NCI-H1694 treated with DMSO at 0.1 percent for 48 hours (cell line): ENCODE results near the gene DDX42.
"Not testable (repeated sequence)": the region's sequence is repeated elsewhere in the genome, so short reads cannot be mapped to it uniquely, and the experiment has no call there.

Experiments
- DNase-seq: peaks from one replicate; lab custom pipeline; 2025; lab: John Stamatoyannopoulos, UW

The DDX42 gene

DNA sequence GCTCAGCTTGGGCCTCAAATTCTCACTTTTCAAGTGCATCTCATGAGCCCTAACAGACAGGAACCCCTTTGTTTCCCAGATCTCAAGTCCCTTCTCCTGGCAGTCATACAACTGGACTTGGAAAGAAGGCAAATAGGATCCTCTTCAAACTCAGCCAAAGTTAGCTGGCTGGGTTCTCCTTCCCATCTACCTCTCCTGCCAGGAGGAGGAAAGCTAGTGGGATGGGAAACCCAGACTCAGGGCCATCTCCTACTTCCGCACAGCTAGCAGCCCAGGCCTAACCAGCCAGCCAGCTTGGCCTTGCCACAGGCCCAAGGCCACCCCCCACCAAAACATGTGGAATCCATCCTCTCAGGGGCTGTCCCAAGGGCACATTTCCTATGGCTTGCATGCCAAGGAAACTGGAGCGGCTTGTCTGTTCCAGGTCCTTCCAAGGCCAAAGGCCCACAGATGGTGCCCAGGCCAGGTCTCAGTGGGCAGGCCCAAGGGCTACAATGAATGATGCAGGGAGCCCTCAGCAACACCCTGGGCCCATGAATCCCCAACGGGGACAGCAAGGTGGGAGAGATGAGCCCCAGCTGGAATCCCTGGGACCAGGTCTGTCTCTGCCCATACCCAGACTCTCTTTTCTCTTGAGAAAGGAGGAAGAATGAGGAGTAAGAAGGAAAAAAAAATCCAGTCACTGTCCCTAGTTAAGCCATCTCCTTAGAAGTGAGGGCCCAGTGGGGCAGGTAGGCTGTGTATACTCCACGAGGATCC is 66.8 kb downstream of the DDX42 start:
- no peak for DNase-seq

DNA sequence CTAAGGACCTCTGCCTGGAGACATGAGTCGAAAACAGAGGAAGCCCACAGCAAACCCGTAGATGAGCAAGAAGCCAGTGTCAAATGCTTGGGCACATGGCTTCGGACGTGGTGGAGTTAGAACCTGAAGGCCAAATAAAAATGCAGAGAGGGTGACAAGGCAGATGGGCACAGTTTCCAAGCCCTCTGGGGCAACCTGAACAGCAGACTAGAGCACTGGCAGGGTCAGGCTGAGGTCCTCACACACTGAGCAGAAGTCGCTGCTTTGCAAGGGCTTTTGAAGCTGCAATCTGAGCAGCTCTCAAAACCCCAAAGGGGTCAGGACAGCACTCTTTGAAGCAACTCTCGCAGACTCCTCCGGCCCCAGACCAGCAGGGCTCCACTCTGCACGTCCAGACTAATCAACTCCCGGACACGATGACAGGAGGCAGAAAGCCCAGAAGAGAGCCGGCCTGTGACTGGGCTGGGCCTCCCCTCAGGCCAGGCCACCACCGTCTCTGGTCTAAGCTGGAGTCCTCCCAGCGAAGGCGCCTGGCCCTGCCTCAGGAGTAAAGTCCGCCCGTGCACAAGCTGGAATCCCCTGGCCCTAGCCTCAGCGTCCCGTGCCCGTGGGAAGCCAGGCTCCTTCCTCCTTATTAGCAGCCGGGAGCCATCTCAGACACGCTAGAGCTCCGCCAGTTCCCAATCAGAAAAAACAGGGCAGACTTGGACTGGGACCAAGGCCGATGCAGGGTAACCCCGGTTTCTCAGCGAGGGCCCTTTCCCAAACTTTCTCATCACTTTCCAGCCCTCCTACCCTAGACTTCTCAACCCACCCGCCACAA is 67.6 kb downstream of the DDX42 start:
- DNase-seq: no peak

DNA sequence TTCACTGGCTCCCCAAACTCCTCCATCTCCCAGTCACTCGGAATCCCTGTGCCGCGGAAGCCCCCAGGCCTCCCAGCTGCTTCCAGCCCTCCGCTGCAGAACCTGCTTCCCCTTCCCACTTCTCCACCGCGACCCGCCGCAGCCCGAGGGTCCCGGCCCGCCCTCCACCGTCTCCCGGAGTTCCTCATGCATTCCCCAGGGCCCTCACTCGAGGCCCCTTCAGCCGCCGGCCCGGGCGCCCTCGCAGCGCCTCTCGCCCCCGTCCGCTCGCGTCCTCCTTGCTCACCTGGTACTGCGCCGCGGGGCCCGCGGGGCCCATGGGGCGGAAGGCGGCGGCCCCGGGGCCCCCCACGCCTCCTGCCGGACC is 68.2 kb downstream of the DDX42 start:
- no peak for DNase-seq

DNA sequence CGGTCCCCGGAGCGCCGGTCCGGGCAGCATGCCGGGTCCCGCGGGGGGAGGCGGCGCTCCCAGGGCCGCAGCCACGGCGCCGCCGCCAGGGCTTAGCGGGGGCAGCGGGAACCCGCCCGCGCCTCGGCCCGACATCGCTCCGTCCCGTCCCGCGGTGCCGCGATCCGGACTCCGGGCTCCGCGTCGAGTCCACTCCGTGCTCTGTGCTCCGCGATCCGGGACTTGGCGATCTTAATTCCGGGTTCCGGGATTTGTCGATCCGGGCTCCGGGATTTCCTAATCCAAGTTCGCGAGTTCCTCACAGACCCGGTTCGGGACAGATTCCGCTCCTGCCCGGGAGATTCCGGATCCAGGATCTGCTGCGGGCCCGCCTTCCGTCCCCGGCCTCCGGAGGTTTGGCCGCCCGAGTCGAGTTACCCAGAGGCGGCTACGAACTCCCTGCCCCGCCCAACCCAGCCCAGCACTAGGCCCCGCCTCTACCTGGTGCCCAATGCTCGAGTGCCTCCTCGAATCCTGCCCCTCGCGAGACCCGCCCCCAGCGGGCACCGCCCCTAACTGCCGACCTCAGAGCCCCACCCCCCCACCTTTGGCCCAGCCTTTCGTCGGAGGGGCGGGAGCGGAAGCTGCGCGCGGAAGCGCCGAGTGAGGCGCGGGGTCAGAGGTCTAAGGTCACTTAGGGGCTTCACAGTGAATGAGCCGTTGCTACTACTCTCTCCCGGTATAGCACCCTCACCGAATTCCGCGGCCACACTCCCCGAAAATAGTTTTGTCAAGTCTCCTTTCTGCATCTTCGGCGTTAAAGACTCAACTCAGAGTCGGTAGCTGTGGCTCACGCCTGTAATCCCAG is 68.8 kb downstream of the DDX42 start, which contains the start of gene SMARCD2:
Gene SMARCD2, minus strand, starts transcription at position 146 of the 847 bp plus-strand sequence. Its CDS starts 11 bp downstream, at position 135.
- DNase-seq: peak; percentile 96

DNA sequence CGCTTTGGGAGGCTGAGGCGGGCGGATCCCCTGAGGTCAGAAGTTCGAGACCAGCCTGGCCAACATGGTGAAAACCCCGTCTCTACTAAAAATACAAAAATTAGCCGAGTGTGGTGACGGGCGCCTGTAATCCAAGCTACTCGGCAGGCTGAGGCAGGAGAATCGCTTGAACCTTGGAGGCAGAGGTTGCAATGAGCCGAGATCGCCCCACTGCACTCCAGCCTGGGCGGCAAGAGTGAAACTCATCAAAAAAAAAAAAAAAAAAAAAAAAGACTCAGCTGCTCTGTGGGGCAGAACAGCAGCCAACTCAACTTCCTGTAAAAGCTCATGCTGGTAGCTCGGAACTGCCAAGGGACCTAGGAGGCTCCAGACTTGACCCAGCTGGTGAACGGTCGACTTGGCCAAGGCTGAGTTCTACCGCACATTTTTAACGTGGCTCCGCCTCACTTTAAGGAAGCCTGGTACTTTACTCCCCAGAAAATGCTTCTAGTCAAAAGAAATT is 69.5 kb downstream of the DDX42 start:
- DNase-seq: not testable (repeated sequence)

DNA sequence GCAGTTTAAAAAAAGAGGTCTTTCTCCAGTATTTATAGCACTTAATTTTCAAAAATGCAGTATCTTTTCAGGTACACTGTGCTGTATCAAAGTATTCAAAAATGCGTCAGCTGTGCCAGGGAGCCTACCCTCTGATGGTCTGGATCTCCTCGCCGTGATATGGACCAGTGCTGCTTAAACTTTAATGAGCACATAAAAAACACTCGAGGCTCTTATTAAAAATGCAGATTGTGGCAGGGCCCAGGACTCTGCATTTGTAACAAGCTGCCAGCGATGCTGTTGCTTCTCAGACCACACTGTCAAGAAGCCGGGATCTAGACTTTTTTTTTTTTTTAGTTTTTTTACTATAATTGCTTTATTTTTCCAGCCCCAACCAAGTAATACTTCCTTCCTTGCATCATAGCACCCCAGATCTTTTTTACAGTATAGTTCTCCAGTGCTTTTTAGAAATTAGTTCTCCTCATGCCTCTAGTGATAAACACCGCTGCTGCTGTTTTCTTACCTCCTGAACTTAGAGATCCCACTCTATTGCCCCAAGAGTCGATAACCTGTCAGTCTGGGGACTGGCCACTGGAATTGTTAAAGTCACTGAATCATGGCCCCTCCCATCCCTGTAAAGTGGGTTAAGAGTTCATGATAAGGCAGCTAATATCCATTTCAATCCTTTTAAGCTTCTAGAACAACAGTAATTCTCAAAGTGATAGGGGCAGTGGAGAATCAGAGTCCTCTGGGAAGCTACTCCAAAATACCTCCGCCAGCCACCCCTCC is 70.1 kb downstream of the DDX42 start:
- no peak for DNase-seq

DNA sequence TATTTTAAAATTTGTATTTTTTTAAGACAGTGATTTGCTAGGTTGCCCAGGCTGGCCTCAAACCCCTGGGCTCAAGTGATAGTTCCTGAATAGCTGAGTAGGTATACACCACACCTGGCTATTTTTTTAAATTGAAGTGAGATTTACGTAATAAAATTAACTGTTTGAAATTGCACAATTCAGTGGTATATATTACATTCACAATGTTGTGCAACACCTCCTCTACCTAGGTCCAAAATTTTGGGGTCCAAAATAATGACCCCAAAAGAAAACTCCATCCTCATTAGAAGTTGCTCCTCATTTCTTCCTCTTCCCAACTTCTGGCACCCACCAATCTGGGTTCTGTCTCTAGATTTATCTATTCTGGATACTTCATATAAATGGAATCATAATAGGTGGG is 71.5 kb downstream of the DDX42 start:
- DNase-seq: no peak

DNA sequence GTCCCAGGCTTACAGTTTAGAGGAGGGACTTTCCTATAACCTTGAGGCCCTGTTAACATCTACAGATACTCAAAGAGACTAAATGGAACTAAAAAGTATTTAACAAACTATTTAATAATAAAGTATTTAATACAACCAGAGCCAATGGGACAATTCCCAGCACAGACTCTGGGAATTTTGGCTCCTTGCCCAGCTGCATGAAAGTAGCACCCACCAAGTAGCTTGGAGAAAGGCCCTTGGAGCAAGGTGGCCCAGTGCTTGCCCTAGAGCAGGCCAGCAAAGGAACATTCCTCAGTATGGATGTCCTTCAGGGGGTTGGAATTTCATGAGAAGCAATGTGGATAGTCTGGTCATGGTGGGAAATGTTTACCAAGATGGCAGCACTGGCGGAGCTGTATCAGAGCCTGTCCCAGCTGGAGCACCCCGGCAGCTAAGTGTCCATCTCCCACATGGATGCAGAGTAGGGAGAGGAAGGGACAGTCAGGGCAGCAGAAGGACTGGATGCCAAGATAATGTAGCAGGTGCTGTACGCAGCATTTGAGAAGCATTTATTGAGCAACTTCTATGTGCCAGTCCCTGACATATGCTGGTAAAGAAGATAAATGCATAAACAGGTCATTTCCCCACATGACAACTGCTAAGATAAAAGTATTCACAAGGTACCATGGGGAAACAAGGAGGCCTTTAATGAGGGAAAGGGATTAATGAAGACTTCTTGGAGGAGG is 73.7 kb downstream of the DDX42 start:
- no peak for DNase-seq

DNA sequence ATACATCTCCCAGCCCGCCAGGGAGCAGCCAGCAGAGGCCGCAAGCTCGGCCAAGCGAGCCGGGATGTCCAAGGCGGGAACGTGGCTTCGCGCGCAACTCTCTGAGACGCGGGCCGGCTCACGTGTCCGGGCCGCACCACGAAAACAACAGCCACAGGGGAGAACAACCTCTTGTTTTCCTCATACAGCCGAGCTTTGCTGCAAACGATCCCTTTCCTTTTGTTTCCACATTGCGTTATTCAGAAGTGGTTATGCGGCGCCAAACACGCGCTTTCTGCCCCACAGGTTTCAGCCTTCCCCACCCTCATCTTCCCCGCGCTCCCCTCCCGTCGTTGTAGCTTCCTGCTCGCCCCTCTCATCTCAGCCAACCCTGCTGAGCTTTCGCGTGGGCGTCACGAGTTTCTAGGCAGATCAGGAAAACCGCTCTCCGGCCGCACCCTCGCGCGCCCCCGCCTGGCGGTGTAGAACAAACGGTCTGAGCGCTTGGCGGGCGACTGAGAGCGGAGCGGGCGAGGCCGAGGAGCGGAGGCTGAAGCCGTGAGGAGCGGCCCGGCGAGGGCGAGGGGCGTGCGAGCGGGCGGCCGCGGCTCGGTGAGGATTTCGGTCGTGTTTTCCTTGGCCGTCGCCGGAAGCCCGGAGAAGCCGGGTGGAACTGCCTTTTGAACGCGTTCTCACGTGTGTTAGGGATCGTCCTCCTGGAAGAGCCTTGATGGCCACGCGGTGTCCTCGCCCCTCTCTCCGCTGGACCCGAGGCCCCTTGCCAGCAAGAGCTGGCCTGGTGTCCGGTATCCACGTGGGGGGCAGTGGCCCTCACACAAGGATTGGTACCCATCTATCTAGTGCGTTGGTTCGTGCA is 75.1 kb downstream of the DDX42 start:
- no peak for DNase-seq

DNA sequence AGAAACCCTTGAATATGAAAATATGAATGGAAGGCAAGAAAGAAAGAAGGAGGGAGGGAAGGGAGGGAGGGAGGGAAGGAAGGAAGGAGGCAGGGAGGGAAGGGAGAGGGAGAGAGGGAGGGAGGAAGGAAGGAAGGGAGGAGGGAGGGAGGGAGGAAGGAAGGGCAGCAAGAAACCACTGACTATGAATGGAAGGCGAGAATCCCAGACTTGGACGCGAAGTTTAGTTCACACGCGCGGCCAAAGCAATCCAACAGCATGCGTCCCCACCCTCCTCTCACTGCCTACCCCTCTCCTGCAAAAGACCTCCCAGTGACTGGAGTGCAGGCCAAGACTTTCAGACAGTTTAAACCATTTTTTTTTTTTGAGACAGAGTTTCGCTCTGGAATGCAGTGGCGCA is 76.4 kb downstream of the DDX42 start:
- DNase-seq: no peak

DNA sequence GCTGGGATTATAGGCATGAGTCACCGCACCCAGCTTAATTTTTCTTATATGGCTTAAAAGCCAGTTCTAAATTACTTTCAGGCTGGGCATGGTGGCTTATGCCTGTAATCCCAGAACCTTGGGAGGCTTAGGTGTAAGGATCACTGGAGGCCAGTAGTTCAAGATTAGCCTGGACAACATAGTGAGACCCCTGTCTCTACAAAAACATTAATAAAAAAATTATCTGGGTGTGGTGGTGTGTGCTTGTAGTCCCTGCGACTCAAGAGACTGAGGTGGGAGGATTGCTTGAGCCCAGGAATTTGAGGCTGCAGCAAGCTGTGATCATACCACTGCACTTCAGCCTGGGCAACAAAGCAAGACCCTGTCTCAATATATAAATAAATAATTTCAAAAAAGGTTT is 79.3 kb downstream of the DDX42 start:
- no peak for DNase-seq

DNA sequence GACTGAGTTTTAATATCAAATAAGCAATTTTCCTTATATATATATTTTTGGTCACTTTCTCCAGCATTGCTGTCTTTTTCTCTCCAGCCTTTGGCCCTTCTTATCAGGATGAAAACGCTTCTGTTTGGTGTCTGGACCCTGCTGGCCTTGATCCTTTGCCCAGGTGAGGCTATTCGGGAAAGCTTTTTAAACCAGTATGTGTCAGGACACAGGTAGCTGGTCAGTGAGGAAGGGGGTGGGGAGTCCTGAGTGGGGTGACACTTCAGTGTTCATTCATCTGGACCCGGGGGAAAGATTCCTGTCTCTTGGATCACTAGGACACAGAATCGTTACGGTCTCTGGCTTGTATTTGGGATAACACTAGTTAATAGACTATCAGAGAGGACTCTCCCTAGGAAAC is 80.7 kb downstream of the DDX42 start:
- no peak for DNase-seq

DNA sequence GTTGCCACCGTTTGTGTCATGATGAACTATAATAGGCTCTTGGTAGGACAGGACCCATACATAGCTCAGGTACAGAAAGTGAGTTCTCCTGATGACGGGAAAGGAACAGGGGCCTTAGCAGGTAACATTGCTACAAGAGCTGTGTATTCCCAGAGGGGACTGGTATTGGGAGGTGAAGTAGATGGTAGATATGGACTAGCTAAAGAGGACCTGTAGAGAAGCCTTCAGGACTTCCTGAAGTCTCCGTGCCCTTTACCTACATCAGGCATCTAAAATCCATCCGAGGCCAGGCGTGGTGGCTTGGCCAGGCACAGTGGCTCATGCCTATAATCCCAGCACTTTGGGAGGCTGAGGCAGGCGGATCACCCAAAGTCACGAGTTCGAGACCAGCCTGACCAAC is 81.2 kb downstream of the DDX42 start:
- no peak for DNase-seq

DNA sequence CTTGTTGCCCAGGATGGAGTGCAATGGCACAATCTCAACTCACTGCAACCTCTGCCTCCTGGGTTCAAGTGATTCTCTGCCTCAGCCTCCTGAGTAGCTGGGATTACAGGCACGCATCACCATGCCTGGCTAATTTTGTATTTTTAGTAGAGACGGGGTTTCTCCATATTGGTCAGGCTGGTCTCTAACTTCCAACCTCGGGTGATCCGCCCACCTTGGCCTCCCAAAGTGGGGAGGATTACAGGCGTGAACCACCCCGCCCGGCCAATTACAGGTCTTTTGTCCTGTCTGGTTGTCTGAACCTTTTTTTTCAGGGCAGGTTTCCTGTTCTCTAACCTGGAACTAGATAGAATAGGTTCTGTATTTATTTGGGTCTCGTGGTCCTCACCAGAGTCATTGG is 82.5 kb downstream of the DDX42 start:
- not testable (repeated sequence) for DNase-seq

DNA sequence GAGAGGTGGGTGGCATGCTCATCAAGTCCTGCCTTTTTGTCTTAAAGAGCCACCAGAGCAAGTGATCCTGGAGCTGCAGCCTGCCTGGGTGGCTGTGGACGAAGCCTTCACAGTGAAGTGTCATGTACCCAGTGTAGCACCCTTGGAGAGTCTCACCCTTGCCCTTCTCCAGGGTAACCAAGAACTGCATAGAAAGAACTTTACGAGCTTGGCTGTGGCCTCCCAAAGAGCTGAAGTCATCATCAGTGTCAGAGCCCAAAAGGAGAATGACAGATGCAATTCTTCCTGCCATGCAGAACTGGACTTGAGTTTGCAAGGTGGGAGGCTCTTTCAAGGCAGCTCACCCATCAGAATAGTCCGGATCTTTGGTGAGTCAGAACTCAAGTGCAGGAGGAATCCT is 85.3 kb downstream of the DDX42 start:
- DNase-seq: no peak

DNA sequence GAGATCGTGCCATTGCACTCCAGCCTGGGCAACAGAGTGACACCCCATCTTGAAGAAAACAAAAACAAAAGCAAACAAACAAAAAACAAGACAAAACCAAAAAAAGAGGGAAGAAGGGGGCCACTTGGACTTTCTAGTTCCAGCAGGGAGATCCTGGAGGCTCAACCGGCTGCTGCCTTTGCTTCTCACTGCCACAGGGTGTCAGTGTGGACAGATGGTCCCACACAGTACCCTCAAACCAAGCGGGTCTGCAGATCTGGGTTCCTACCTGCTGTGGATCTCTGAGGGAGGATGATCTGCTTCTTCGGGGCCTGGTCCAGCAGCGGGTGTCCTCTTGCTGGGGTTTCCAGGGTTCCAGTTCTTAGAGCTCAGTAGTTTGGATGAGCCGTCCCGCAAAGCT is 92.7 kb downstream of the DDX42 start:
- not testable (repeated sequence) for DNase-seq
